Smooth muscle cell of the brain vasculature (primary cell): ENCODE measurements around the gene POT1.

Source experiments
- DNase-seq: peaks from one replicate; pipeline ENCODE4 v3.0.0-alpha.2; 2012; ENCODE audit warnings: low read depth, low spot score

The POT1 gene

DNA sequence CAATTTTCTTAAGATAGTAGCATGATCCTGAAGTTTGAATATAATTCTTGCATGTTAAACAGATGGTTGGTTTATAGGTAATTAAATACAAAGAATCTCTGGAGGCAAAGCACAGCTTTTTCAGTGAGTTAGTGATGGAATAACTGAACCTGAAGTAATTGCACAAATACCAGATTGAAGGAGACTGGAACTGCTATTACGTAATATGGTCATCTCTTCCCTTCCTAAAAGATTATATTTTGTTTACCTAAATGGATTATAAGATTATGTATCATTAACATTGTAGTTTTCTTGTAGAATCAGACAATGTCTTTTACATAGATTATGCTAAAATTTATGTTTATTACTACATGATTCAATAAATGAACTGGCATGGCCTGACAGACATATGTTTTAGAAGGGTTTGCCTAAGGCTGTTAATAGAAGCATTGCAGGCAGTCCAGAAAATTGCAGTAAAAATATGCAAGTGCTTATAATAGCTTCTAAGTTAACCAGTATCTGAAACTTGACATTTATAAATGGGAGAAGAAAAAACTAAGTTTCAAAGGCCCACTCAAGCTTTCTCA lies 128.2 kb downstream of the POT1 start:
- DNase-seq = no peak

DNA sequence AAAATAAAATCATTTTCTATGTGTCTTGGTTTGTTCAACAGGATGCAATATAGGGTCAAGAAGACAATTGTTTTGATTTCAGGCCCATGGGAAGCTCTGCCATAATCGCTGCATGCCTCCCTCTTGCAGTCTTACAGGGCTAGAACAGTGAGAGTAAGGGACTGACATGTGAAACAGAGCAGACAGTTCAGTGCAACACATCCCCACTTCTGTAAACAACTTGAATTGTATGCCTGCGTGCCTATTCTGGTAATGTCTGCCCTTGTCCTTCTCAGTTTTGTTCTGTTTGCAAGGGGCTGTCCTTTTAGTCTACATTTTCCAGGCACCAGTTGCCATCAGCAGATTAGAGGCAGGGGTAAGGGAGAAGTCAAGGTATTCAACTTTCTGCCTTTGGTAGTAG lies 129.2 kb downstream of the POT1 start:
- no peak for DNase-seq

DNA sequence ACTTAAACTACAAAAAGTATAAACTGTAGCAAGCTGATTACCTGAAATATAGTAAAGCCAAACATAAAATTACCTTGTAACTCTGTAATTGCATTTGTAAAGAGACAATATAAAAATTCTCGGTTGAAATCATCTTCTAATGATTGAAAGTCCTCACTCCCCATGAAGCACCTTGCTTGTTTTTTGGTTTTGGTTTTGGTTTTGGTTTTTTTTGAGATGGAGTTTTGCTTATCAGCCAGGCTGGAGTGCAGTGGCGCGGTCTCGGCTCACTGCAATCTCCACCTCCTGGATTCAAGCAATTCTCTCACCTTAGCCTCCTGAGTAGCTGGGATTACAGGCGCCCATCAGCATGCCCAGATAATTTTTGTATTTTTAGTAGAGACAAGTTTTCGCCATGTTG lies 130.2 kb downstream of the POT1 start:
- no peak for DNase-seq

DNA sequence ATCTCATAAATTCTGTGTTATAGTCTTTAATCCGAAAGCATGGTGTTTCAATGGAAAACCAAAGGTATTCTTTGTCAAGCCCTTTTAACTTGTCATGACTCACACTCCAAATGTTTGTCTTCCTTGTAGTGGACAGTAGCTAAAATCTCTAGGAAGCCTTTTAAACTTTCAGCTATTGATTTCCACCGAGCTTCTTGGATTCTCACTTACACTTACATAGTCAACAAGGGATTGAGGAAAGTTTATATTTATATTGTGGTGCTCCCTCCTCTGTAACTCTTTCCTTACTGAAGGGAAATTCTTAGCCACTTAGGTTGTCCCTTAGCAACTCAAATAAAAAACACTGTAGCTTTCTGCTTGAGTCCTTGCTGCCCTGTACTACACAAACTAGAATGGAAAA lies 132.9 kb downstream of the POT1 start:
- no peak for DNase-seq

DNA sequence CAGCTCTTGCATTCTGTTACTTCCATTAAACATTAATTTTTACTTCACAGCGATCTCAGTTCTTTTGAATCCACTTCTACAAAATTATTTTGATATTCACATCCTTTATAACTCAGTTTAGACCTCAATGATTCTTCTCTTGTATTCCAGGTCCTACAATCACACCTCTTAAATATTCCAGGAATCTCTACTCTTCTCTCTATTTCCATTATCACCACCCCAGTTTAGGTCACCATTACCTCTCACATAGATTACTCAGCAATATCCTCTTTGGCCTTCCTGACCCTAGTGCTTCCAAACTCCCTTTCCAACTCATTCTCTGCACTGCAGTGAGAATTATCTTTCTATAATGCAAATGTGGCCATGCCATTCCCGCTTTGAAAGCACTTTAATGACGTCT lies 136.9 kb downstream of the POT1 start:
- no peak for DNase-seq

DNA sequence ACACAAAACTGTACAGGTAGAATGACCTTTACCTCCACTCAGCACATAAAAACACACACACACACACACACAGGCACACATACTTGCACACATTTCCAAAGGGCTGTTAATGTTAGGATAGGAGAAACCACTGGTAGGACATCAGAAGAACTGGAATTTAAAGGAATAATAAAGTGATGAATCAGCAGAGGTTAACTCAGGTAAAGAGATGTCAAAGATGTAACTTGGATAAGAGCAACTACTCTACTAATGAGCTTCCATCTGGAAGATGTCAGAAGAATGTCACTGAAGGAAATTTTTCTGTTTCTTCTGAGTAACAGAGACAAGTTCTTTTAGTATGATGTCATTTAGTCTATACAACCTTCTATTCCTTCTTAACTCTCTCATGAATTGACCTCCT lies 137.6 kb downstream of the POT1 start:
- DNase-seq = no peak

DNA sequence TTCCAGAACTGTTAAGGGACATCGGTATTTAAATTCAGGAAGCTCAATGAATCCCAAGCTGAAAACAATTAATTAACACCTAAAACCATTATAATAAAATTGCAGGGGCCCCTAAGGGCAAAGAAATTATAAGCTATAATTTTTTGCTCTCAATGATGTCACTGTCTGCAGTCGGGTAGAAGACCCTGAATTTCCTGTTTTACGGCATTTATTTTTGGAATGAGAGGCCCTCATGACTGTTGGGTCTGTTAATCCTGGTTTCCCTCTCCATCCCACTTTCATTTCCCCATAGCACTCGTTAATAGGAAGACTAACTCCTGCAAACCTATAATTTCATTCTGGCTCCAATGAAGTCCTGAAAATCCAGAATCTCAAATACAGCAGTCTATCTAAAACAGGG lies 138.2 kb downstream of the POT1 start:
- DNase-seq = no peak

DNA sequence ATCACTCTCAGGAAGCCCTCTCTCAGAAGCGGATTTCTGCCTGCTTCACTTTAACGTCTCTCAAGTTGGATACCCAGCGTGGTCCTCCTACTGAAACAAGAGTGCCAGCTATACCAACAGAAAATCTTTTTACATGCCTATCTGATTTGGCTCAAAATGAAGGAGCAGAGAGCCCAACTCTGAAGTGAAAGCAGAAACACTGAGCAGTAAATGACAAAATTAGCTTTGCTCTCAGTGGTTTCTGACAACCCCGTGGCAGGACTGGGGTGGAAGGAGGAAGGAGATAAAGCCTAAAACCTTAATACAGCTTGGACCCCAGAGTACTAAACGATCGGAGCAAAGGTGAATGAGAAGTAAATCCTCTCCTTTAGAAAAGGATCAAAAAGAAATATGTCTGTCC lies 139.0 kb downstream of the POT1 start:
- DNase-seq = no peak

DNA sequence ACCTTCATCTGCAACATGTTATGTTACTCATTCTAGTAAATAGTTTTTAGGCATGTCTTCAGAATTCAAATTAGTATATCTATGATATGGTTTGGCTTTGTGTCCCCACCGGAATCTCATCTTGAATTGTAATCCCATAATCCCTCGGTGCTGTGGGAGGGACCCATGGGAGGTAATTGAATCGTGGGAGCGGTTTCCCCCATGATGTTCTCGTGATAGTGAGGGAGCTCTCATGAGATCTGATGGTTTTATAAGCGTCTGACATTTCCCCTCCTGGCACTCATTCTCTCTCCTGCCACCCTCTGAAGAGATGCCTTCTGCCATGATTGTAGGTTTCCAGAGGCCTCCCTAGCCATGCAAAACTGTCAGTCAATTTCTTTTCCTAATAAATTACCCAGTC lies 143.6 kb downstream of the POT1 start:
- DNase-seq = no peak

DNA sequence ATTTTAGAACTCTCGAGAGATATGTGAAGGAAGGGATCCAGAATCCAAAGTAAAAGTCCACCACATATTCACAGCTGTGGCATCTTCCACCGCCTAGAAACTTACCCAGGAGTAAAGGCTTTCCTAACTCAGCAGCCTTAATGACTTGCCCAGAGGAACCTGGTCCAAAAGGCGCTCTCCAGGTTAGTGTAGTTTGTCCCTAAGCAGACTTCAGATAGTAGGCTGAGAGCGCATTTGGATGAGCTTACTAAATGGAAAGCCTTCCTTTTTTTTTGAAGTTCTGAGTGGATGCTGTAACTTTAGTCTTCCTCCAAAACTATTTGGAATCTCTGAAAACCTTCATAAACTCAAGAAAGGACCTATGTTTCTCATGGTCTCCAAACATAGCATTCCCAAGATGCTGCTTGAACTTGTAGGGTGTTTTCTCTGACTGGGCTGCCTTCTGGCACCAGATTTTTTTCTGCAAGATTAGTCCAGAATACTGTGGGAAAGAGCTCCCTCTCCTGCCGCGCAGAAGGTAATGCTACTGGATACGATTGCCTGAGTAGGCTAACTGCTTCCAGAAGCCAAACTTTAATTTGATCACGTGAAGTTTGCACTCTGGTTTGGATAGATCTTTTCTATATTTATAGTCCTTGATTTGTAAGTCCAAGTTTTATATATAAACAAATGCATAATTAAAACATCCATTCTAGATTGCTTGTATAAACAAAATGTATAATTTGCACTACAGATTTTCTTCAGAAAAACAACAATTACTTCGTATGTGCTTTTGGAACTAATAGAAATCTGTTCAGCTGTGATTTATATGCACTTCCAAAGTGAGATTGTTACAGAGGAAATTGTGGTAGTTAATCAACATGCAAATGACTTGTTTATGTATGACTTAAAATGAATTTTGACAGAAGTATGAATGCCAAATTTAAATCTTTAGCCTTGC lies 144.5 kb downstream of the POT1 start:
- peak; percentile 31 for DNase-seq

DNA sequence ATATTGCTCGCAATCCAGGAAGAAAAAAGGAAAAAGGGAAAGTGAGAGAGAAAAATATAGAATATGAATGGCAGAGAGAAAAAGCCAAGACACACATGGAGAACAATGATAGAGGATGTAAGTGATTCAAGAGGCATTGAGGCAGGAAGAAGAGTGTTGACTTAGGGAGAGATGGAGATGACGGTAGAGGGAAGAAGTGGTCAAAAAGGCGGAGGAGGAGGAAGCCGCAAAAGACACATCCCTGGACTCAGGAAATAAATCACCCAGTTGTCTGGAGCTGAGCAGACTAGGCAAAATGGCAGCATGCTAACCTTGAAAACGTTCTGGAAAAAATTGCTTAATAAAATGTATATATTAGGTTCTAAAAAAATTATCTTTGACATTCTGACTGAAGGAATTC lies 146.4 kb downstream of the POT1 start:
- DNase-seq = no peak

DNA sequence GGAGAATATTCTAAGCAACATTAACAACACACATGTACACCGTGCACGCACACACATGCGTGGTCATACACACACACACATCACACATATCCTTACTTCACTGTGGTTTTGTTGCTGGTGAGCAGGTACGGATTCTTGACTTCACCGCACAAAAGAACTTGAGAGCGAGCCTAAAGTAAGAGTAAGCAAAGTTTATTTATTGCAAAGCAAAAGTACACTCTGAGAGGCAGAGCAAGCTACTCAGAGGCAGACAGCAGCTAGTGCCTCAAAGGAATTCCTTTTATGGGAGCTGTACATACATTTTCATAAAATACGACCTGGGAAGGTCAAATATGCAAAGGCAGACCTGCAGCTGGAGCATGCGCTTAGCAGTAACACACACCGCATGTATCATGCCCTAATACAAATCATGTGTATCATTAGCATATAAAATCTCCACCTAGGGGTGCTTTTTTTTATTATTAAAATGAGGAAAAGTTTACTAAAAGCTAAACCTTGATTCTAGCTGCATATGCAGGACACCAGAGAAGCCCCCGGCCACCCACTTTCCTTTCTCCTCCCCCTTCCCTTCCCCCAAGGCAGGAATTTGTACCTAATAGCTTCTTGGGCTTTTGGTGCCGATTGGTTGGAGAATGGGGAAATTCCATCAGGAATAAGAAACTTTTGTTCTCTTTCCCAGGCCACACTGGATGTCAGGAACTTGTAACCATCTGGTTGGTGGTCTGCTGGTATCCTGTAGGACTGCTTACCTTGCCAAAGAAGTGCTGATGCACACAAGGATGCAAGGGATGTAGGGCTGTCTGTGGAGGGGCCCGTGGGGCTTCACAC lies 147.5 kb downstream of the POT1 start:
- DNase-seq = no peak

DNA sequence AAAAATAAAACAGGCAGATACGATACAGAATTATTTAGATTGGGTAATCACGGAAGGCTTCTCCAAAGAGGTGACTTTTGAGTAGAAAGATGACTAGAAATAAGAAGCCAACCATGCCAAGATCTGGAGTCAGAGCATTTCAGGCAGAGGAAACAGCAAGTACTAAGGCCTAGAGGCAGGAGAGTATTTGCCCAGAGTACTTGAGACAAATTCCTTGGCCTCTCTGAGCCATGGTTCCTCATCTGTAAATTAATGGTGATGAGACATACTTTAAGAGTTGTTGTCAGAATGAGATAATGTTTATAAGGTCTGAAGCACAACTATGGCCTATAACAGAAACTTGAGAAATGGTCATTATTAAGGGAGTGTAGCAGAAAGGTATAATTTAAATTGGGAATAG lies 148.2 kb downstream of the POT1 start:
- no peak for DNase-seq

DNA sequence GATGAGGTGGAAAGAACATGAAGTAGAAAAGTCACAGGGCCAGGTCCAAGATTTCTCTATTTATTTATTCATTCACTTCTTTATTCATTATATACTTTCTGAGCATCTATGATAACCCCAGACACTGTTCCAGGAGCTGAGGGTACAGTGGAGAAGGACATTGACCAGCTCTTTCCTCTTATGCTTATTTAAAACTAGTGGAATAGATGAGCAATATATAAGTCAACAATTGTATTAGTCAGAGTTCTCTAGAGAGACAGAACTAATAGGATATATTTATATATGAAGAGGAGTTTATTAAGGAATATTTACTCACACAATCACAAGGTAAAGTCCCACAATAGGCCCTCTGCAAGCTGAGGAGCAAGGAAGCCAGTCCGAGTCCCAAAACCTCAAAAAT lies 149.0 kb downstream of the POT1 start:
- no peak for DNase-seq

DNA sequence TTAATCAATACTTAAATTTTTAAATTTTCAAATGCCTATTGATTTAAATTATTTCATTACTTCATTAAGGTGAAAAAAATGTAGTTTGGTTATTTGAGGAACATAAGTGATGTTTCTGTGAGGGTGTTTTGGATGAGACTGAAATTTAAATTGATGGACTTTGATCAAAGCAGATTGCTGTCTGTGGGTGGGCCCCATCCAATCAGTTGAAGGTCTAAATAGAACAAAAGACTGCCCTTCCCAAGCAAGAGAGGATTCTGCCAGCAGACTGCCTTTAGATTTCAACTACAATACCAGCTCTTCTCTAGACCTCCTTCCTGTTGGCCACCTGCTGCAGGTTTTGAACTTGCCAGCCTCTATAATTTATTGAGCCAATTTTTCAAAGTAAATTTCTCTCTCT lies 149.6 kb downstream of the POT1 start:
- DNase-seq = no peak

DNA sequence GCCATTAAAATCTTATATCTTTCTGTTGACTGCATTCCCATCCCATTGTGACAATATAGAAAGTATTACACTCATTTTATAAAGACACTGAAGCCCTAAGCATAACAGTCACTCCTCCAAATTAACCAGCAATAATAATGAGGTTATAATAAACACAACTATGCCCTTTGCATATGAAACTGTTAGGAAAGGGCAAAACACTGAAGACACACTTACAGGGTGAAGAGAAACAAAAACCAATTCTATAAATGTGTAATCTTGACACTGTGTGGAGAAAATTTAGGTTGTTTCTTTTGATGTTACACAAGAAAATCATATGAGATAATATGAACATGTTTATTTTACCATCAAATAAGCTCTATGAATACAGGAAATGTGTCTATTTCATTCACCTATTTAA lies 150.0 kb downstream of the POT1 start:
- DNase-seq = no peak

DNA sequence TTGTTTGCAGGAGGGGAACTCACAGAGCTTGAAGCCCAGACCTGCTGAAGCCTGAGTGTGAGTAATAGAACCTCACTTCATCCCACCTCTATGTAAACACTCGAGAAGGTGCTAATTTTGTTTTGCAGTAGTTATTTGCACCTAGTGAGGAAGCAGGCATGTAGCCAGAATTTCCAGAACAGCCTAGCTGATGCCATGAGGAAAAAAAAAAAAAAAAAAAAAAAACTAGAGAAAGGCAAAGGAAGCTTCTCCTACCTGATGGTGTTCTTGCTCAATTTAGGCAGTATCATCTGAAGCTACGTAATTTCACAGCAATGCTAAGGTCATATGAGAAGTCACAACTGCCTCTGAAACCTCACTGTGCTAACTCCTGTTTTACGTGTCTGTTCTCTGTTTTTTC lies 150.4 kb downstream of the POT1 start:
- DNase-seq = no peak

DNA sequence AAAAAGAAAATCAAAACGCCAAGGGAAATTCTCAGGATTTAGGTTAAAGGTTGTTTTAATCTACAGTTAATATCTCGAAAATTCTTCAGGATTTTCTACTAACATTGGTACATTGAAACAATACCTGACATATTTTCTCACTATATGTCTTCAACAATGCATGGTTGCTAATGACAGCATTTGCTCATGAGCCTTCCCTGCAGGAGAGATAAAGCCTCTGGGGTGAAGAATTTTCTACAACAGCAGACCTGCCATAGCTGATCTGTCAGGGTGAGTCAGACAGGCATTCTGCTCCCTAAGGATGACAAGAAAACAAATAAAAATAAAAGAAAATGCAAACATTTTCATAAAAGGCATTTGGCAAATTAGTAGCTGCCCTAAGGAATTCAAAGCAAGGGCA lies 152.4 kb downstream of the POT1 start:
- DNase-seq = no peak

DNA sequence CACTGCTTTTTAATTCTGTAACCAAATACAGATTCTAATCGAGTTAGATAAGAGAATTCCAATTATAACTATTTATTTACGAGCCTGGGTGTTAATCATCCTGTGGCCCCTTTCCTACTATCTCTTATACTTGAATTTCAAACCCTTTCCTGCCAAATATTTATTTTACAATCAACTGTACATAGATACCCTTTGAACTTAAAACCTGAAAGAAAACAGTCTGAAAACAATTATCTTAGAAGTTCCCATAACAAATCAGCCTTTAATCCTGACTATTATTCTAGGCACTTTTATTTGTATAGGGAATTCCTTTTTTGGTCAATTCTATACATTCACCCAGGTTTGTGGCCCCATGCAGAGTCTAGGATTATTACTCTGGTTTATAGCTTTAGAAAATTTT lies 153.5 kb downstream of the POT1 start:
- DNase-seq = no peak

DNA sequence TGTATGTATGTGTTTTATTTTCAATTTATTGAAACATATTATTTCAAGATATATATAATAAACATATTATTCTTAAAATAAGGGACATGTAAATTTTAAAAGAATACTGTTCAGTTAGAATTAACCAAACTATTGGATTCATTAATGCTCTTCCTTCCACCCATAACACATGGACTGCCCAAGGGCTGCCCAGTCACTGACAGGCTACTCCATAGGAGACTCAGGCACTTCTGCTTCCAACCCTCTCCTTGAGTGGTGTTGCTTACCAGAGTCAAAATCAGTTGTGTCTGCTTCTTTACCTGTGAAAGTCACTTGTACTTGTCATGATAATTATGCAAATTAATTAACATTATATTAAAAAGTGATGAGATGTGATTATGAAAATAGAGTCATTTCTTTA lies 154.2 kb downstream of the POT1 start:
- DNase-seq = no peak

DNA sequence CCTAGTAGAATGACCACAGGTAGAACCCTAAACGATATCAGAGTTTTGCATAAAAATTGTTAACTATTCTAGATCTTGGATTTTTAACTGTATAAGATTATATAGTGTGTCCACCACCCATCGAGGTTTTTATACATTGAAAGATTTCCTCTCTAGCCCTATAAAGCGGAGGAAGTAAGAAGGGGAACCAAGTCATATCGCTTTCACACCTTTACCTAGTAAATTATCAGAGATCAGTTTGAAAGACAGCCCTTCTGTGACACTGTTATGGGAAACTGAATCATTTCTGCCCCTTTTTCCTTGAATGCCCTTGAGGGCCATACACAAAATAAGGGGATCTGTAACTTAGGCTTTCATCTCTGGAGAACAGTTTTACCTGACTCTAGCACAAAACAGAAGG lies 155.7 kb downstream of the POT1 start:
- DNase-seq = no peak

DNA sequence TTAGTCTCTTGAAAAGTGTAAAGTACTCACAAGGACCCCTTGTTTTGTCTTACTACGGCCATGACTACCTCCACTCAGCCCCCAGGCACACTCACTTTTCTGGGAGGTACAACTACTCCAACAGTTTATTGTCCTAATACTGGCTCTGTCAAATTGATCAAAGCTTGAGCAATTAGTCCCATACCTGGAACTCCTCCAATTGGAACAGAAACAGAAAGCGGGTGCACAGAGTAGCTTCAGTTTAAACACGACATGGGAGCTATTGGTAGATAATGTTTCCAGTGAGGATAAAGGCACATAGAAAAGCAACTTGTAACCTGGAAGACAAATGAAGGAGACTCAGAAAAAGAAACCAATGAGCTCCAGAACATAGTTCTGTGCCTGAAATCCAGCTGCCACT lies 156.3 kb downstream of the POT1 start:
- no peak for DNase-seq
